ENCODE data around the gene GNL1. TPM values are rescaled to one million over a fixed set of nuclear protein-coding genes. Genes with fewer than 3 reads are reported as not detected.

The GNL1 gene
- total and polyA plus RNA-seq, 9 of the 15 experiments (the other 6 are each of a cell fraction or from before 2014, with no cell fraction given): 0.73 to 112 (median 58.0) TPM

- TF ChIP-seq UBTF (IDR thresholded peaks at IDR 0.05; ENCODE audit: borderline replicate concordance in 1 of 2, low read depth in 2 of 2, low read length in 2 of 2) (no peak), SMC3 (conservative IDR thresholded peaks at IDR 0.05; ENCODE audit: insufficient read depth, low read depth, low read length) (no peak), RBBP5 (IDR thresholded peaks at IDR 0.05; ENCODE audit: borderline replicate concordance, insufficient read depth, low read length, poor library complexity, severe bottlenecking) (peak; percentile 95), KLF10 (CRISPR knock-in tag; IDR thresholded peaks at IDR 0.05) (no peak), KDM5B (IDR thresholded peaks at IDR 0.05; ENCODE audit: insufficient replicate concordance, low read depth, low read length) (peak; percentile 60), SUPT5H (IDR thresholded peaks at IDR 0.05) (peak; percentile 93), CREB3L1 (IDR thresholded peaks at IDR 0.05; ENCODE audit: borderline replicate concordance, low read depth) (peak; percentile 79), PTTG1 (tag; IDR thresholded peaks at IDR 0.05; ENCODE audit: low read depth) (no peak), CREB5 (CRISPR knock-in tag; IDR thresholded peaks at IDR 0.05) (no peak), SIN3A (IDR thresholded peaks at IDR 0.05; ENCODE audit: borderline replicate concordance in 2 of 2, control insufficient read depth in 1 of 2, low read depth in 2 of 2, low read length in 2 of 2) (peak in 1 of 2 experiments; percentile 74), USF1 (CRISPR knock-in tag; IDR thresholded peaks at IDR 0.05) (peak; percentile 49)
These were observed 805 bp upstream of the GNL1 start, which contains the start of gene PRR3 (continued) for GRCh38 chr6:30556906-30557682.

All from K562 (cell line).